Measurements from ENCODE around the gene SLC13A2.

DNA sequence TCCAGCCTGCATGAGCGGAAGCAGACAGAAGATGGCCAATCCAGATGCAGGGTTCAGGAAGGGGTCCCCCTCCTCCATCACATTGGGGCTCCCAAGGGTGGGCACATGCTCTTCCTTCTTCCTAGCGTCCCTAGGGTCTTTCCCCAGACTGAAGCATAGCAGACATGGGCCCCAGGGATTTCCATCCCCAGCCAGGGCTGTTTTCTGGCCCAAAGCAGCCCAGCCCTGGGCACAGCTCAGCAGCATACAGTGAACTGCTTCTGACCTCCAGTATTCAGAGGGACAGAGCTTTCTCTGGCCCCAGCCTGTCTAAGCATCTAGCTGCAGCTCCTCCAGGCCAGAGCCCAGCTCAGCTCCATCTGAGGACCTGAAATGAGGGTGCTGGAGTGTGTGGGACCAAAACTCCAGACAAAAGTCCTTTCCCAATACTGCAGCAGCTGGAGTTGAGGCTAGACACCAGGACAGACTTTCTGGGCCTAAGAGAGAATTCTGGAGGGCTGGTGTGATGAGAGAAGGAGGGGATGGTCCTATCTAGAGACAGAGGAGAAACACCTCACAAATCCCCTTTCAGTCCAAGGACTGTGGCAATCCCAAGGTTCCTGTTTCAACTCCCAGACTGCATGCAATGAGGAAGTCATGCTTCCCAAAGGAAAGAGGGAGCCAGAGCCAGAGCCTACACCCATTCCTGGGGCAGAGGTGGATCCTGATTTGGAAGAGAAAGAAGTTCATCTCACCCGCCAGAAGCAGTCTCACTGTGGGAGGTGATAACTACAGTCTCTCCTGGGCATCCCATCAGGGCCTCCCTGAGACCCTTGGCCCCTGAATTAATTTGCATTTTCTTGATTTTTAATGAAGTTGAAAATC is 28.2 kb downstream of the SLC13A2 start:
- TF ChIP-seq YY1 (IDR thresholded peaks at IDR 0.05; ENCODE audit: insufficient read depth, insufficient read length) = no peak
- TF ChIP-seq SUZ12 (IDR thresholded peaks at IDR 0.05; ENCODE audit: extremely low read depth, insufficient read depth, insufficient read length) = no peak
